ENCODE results near the gene GTPBP3. TPM values are rescaled to one million over a fixed set of nuclear protein-coding genes. Genes with fewer than 3 reads are reported as not detected.
A peak's percentile ranks its signal among the peaks of the same experiment; 100 is the strongest.
"Not testable (repeated sequence)": the region's sequence is repeated elsewhere in the genome, so short reads cannot be mapped to it uniquely, and the experiment has no call there.

GTPBP3 gene, protein sequence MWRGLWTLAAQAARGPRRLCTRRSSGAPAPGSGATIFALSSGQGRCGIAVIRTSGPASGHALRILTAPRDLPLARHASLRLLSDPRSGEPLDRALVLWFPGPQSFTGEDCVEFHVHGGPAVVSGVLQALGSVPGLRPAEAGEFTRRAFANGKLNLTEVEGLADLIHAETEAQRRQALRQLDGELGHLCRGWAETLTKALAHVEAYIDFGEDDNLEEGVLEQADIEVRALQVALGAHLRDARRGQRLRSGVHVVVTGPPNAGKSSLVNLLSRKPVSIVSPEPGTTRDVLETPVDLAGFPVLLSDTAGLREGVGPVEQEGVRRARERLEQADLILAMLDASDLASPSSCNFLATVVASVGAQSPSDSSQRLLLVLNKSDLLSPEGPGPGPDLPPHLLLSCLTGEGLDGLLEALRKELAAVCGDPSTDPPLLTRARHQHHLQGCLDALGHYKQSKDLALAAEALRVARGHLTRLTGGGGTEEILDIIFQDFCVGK
- total RNA-seq = 62.5 and 66.5 TPM in 2 replicates

DNA sequence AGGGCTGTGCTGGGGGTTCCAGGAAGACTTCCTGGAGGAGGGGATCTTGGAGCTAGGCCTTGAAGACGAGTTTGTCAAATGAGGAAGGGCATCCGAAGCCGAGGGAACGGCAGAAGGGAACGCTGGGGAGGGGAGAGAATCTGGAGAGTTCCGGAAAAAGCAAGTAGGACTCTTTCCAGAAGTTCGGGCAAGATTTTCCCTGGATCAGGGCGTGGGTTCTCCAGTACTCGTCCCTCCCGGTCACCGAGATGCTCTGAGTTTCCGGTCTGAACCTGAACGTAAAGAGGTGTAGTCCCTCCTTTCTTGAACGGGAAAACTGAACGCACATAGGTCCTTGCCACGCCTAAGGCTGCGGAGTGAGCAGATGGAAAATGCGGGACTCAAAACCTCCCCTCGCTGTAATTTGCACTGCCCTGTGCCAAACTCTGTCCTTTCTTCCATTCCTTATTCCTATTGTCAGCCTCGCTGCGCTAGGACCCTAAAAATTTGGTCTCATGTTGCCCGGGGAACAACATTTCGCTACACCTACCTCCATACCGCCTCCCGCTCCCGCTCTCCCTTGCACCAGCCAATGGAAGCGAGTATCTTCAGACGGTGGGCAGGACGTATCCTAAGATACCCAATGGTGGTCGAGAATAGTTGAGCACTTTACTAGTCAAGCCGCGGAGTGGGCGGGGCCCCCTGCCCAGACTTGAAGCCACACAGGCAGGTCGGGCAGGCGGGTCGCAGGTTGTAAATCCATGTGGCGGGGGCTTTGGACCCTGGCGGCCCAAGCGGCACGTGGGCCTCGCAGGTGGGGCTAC, at the start of gene GTPBP3:
GTPBP3 (plus strand) TSS at position 682 of the 803 bp plus-strand sequence; CDS start at position 741, 59 bp downstream.
- peaks cover 24% of the 10 kb centered on the region for H3K36me3 Mint-ChIP-seq (ENCODE audit: low read depth)
- H3K9me3 Mint-ChIP-seq = no peaks in the 10 kb centered on the region
- H3K4me3 Mint-ChIP-seq (ENCODE audit: low read depth) = peak within 1 kb of the TSS; percentile 84
- intact Hi-C loops (cut with micrococcal nuclease) = loop anchor here (1.0 to 5.0 kb wide), 3 partner anchors 28 to 70 kb away; partner anchors contain the start of genes BST2 and DDA1
- no peaks in the 10 kb centered on the region for H3K27me3 Mint-ChIP-seq (ENCODE audit: low read depth)
- H3K27ac Mint-ChIP-seq = peak within 1 kb of the TSS; percentile 89
- peak; percentile 96 for DNase-seq (ENCODE audit: low spot score)
- peaks cover 15% of the 10 kb centered on the region for H3K4me1 Mint-ChIP-seq (ENCODE audit: low read depth)

DNA sequence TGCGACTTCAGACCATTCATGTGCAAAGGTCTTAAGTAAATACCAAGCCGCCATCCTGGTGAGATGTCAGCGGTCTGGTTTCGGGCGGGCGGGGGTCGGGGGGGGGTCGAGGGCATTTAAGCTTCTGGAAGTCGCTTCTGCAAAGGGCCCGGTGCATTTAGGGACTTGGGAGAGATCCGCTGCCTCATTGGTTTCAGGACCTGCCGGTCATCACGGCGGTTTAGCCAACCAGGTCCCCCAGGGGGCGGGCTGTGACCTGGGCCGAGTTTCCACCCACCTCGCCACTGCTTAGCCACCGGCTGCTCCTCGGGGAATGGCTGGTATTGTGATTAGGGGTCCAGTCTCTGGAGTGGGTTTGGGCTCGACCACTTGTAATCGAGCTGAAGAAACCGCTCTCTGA, 47.9 kb upstream of the GTPBP3 start:
- peaks cover 6% of the 10 kb centered on the region for H3K4me1 Mint-ChIP-seq (ENCODE audit: low read depth)
- no peaks in the 10 kb centered on the region for H3K9me3 Mint-ChIP-seq
- peak; percentile 40 for DNase-seq (ENCODE audit: low spot score)
- no peak overlapping the region for H3K27ac Mint-ChIP-seq
- H3K36me3 Mint-ChIP-seq (ENCODE audit: low read depth) = peaks cover 1% of the 10 kb centered on the region
- no peak overlapping the region for H3K4me3 Mint-ChIP-seq (ENCODE audit: low read depth)
- no peaks in the 10 kb centered on the region for H3K27me3 Mint-ChIP-seq (ENCODE audit: low read depth)
- intact Hi-C loops (cut with micrococcal nuclease) = no loop called here

DNA sequence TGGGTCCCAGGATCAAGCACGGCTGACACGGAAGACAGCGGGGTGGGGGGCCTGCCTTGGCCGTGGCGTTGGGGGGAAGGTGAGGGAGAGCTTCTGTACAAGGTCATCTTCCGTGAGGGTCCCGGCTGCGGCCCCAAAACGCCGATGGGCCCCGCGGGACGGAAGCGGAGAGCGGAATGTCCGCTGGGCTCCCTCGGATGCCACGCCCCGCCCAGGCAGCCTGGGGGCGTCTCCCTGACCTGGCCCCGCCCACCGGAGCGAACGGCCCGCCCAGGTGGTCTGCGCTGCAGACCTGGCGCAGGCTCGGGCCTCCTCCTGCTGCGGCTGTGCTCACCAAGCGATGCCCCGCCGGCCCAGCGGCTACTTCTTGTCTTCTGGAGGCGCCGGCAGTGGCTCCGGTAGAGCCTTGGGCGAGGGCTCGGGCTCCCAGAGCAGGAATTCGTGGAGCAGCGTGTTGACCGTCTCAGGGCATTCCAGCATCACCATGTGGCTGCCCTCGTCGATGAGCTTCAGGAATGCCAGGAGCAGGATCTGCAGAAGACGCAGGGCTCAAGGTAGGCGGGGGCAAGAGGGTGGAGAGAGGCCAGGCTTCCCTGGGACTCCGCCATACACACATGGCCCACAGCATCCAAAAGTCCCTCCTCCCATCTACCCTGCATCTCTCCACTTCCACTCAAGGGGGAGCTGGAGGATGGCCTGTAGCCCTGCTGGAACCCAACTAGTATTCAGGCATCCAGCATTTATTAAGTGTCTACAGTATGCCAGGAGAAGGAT, 44.9 kb upstream of the GTPBP3 start:
- H3K36me3 Mint-ChIP-seq (ENCODE audit: low read depth) = peaks cover 11% of the 10 kb centered on the region
- intact Hi-C loops (cut with micrococcal nuclease) = loop anchor here (1.0 to 5.0 kb wide), 3 partner anchors 13 to 94 kb away; partner anchors contain the start of genes GTPBP3 and MRPL34
- no peaks in the 10 kb centered on the region for H3K27me3 Mint-ChIP-seq (ENCODE audit: low read depth)
- H3K9me3 Mint-ChIP-seq = no peaks in the 10 kb centered on the region
- peak overlapping the region; percentile 87 for H3K4me3 Mint-ChIP-seq (ENCODE audit: low read depth)
- DNase-seq (ENCODE audit: low spot score) = peak; percentile 74
- peaks cover 8% of the 10 kb centered on the region for H3K4me1 Mint-ChIP-seq (ENCODE audit: low read depth)
- peak overlapping the region; percentile 78 for H3K27ac Mint-ChIP-seq

DNA sequence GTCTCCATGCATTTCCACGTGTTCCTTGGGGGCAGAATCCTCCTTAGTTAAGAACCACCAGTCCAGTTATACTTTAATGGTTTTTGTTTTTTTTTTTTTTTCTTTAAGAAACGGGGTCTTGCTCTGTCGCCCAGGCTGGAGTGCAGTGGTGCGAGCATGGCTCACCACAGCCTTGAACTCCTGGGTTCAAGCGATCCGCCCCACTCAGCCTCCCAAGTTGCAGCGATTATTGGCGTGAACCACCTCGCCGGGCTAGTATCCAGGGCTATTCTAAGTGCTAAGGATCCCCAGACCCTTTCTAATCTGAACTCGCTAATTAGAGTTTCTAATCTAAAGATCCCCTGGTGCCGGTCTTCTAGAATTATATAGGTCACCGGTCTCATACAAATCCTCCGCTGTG, 43.7 kb upstream of the GTPBP3 start:
- intact Hi-C loops (cut with micrococcal nuclease) = loop anchor here (2.0 to 5.0 kb wide), 2 partner anchors 44 to 93 kb away; partner anchors contain the start of gene GTPBP3
- no peak for DNase-seq (ENCODE audit: low spot score)
- no peaks in the 10 kb centered on the region for H3K9me3 Mint-ChIP-seq

DNA sequence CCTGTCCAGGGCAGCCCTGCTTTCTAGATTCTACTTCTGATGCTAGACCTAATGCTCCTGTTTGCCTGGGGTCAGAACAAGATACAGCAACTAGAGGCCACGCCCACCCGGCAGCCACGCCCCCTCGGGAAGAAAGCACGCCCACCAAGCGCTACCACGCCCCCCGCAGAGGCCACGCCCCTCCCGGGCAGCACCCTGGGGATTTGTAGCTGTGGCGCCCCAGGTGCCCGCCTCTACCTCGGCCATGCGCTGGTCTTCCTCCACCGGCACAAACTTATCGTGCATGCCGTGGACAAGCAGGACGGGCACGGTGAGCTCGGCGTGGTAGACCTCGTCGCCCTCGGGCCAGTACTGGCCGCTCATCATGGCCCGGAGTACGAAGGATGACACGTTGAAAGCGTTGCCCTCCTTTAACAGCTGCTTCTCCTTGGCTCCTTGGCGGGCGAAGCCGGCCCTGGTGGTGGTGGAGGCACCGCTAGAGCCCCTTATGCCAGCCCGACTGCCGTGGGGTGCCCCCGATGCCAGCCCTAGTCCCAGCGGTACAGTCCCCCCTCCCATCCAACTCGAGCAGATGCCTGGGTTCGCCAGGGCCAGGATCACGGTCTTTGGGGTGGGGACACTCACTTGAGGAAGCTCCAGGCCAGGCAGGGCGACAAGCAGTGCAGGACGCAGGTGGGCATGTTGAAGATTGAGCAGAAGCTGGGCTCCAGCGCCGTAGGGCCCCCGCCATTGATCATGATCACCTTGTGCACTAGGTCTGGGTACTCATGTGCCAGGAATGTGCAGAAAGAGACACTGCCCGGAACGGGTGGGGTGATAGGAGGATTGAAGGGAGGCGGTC, 43.1 kb upstream of the GTPBP3 start:
- Mint-ChIP-seq H3K27me3 (ENCODE audit: low read depth) (no peaks in the 10 kb centered on the region), H3K36me3 (ENCODE audit: low read depth) (peaks cover 19% of the 10 kb centered on the region), H3K9me3 (no peaks in the 10 kb centered on the region), H3K4me3 (ENCODE audit: low read depth) (no peak overlapping the region), H3K4me1 (ENCODE audit: low read depth) (peaks cover 8% of the 10 kb centered on the region), H3K27ac (no peak overlapping the region)
- peak; percentile 47 for DNase-seq (ENCODE audit: low spot score)
- intact Hi-C loops (cut with micrococcal nuclease) = loop anchor here (5.0 kb wide), 1 partner anchor 43 kb away; the partner anchor contains the start of gene GTPBP3

More for the DNA sequence above, 43.7 kb upstream of the GTPBP3 start:
- no peaks in the 10 kb centered on the region for H3K27me3 Mint-ChIP-seq (ENCODE audit: low read depth)
- H3K4me1 Mint-ChIP-seq (ENCODE audit: low read depth) = peaks cover 8% of the 10 kb centered on the region
- H3K27ac Mint-ChIP-seq = no peak overlapping the region
- H3K36me3 Mint-ChIP-seq (ENCODE audit: low read depth) = peaks cover 16% of the 10 kb centered on the region
- H3K4me3 Mint-ChIP-seq (ENCODE audit: low read depth) = no peak overlapping the region

DNA sequence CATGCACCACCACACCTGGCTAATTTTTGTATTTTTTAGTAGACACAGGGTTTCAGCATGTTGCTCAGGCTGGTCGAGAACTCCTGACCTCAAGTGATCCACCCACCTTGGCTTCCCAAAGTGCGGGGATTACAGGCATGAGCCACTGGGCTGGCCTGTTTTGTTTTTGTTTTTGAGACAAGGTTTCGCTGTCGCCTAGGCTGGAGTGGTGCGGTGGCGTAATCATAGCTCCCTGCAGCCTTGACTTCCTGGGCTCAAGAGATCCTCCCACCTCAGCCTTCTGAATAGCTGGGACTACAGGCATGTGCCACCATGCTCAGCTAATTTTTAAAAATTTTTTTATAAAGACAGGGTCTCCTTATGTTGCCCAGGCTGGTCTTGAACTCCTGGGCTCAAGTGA, 41.8 kb upstream of the GTPBP3 start:
- H3K27me3 Mint-ChIP-seq (ENCODE audit: low read depth); H3K4me1 Mint-ChIP-seq (ENCODE audit: low read depth); H3K27ac Mint-ChIP-seq; intact Hi-C loops (cut with micrococcal nuclease); DNase-seq (ENCODE audit: low spot score); H3K4me3 Mint-ChIP-seq (ENCODE audit: low read depth); H3K9me3 Mint-ChIP-seq: not testable (repeated sequence)
- H3K36me3 Mint-ChIP-seq (ENCODE audit: low read depth) = peaks cover 19% of the 10 kb centered on the region

DNA sequence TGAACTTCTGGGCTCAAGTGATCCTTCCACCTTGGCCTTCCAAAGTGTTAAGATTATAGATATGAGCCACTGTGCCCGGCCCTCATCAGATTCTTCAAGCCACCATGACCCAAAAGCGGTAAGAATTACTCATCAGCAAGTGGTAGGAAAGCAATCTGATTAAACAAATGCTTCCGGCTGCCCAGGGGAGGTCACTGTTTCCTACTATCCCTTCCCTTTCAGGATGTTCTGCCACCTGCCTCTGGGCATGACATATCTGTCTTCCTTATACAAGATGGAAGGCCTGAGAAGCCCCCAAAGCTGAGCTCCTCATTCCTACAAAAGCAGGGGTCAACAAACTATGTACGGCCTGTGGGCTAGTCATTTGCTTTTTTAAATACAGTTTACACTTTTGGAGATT, 41.1 kb upstream of the GTPBP3 start:
- Mint-ChIP-seq H3K9me3 (no peaks in the 10 kb centered on the region), H3K27me3 (ENCODE audit: low read depth) (no peaks in the 10 kb centered on the region), H3K4me1 (ENCODE audit: low read depth) (peaks cover 8% of the 10 kb centered on the region), H3K4me3 (ENCODE audit: low read depth) (no peak overlapping the region), H3K36me3 (ENCODE audit: low read depth) (peaks cover 19% of the 10 kb centered on the region), H3K27ac (no peak overlapping the region)
- DNase-seq (ENCODE audit: low spot score) = no peak
- intact Hi-C loops (cut with micrococcal nuclease) = no loop called here

DNA sequence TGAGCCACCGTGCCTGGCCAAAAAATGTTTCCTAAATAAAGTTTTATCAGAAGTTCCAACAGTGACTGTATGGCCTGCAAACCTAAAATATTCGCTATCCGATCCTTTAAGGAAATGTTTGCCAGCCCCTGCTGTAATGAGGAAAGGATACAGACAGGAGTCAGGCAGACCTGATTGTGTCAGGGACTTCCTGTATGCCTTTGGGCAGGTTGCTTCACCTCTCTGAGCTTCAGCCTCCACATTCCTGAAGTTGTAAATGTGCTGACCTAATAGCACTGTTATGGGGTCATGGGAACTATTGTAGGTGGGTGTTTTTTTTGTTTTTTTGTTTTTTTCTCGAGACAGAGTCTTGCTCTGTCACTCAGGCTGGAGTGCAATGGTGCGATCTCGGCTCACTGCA, 40.4 kb upstream of the GTPBP3 start:
- H3K27me3 Mint-ChIP-seq (ENCODE audit: low read depth) = no peaks in the 10 kb centered on the region
- H3K4me1 Mint-ChIP-seq (ENCODE audit: low read depth) = peaks cover 7% of the 10 kb centered on the region
- H3K27ac Mint-ChIP-seq = no peak overlapping the region
- intact Hi-C loops (cut with micrococcal nuclease) = no loop called here
- DNase-seq (ENCODE audit: low spot score) = no peak
- H3K36me3 Mint-ChIP-seq (ENCODE audit: low read depth) = peaks cover 21% of the 10 kb centered on the region
- H3K9me3 Mint-ChIP-seq = no peaks in the 10 kb centered on the region
- no peak overlapping the region for H3K4me3 Mint-ChIP-seq (ENCODE audit: low read depth)

DNA sequence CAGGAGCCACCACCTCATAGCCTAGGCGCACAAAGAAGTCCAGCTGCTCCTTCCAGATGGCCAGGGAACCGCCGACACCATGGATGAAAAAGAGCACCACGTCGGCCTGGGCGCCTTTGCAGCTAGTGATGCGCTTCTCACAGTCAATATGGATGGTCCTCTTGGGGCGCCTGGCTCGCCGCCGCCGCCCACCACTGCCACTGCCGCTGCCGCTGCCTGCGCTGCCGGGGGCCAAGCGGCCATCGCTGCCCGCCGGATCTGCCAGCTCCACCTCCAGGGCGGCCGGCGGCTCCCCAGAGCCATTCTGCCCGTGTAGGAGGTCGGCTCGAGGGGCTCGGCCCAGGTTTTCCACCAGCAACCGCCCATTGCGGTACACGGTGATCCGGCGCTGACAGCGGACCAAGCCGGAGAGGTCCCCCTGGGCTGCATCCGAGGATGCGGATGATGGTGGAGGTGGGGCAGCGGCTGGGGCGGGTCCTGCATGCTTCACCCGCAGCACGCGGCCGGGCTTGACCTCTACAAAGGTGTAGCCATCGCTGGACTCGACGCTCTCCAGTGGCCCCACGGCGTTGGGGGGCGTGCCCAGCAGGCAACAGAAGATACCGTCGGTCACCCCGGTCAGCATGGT, 36.2 kb upstream of the GTPBP3 start:
- no peak overlapping the region for H3K27ac Mint-ChIP-seq
- peaks cover 19% of the 10 kb centered on the region for H3K36me3 Mint-ChIP-seq (ENCODE audit: low read depth)
- no peak overlapping the region for H3K4me3 Mint-ChIP-seq (ENCODE audit: low read depth)
- DNase-seq (ENCODE audit: low spot score) = no peak
- no peaks in the 10 kb centered on the region for H3K27me3 Mint-ChIP-seq (ENCODE audit: low read depth)
- peaks cover 20% of the 10 kb centered on the region for H3K4me1 Mint-ChIP-seq (ENCODE audit: low read depth)
- intact Hi-C loops (cut with micrococcal nuclease) = no loop called here
- no peaks in the 10 kb centered on the region for H3K9me3 Mint-ChIP-seq

DNA sequence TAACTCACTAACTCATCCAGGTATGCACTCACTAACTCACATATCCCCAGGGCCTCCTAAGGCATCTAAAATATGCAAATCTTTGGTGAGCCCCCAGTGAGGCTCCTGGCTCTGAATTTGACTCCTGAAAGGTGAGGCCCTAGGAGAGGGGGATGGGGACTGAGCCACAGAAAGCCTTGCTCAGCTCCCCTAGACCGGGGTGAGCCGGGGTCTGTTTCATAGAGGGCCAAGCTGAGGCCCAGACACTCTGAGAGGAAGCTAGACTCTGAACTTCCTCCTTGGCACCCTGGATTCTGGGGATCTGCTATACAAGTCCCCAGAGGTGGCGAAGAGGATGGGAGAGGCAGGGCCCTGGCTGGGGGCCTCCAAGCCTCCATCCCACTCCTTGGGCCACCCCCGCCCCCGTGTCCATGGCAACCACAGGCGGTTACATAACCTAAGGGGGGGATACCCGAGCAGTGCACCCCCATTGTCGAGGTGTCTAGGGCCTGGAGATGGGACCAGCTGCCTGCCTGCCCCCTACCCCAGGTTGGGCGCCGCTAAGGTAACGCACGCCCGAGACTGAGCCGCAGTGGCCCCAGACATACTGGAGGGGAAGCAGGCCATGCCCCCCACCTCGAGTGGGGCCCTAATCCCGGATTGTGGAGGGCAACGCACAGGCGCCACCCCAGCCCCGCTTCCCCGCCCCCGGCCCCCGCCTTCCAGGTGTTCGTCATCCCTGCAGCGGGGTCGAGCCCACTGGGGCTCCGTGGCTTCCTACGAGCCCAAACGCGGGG, 34.8 kb upstream of the GTPBP3 start:
- Mint-ChIP-seq H3K27me3 (ENCODE audit: low read depth) (no peaks in the 10 kb centered on the region), H3K36me3 (ENCODE audit: low read depth) (peaks cover 13% of the 10 kb centered on the region), H3K9me3 (no peaks in the 10 kb centered on the region), H3K4me3 (ENCODE audit: low read depth) (peak overlapping the region; percentile 68), H3K27ac (no peak overlapping the region), H3K4me1 (ENCODE audit: low read depth) (peaks cover 23% of the 10 kb centered on the region)
- no peak for DNase-seq (ENCODE audit: low spot score)
- intact Hi-C loops (cut with micrococcal nuclease) = no loop called here
